Subcutaneous abdominal adipose tissue (tissue), 5 donors: ENCODE data around the gene TNRC6C.

Experiments used
- H3K27ac ChIP-seq: one replicate; pipeline ENCODE4 v1.7.0; 2013; ENCODE audit warnings: low read depth, mild to moderate bottlenecking, inconsistent platforms, low read length, moderate library complexity
- H3K27me3 ChIP-seq, 5 donors: one replicate each; pipeline ENCODE4 v1.7.0; 2013; ENCODE audit warnings: low read length in 5 of 5, inconsistent platforms in 1 of 5; ENCODE audit not compliant: control insufficient read depth in 5 of 5, insufficient read depth in 4 of 5
- H3K36me3 ChIP-seq, 5 donors: one replicate each; pipeline ENCODE4 v1.7.0; 2013; ENCODE audit warnings: low read length in 5 of 5; ENCODE audit not compliant: control insufficient read depth in 5 of 5, insufficient read depth in 5 of 5
- H3K4me1 ChIP-seq, 5 donors: one replicate each; pipeline ENCODE4 v1.7.0; 2013; ENCODE audit warnings: low read length in 5 of 5, mild to moderate bottlenecking in 3 of 5, moderate library complexity in 1 of 5; ENCODE audit not compliant: control insufficient read depth in 5 of 5, insufficient read depth in 5 of 5
- H3K4me3 ChIP-seq, 5 donors: one replicate each; pipeline ENCODE4 v1.7.0; 2013; ENCODE audit warnings: low read length in 5 of 5, low read depth in 1 of 5
- H3K9ac ChIP-seq, 5 donors: one replicate each; pipeline ENCODE4 v1.7.0; 2013; ENCODE audit warnings: low read length in 5 of 5, mild to moderate bottlenecking in 4 of 5, moderate library complexity in 3 of 5
- H3K9me3 ChIP-seq, 5 donors: one replicate each; pipeline ENCODE4 v1.7.0; 2013; ENCODE audit warnings: low read length in 5 of 5; ENCODE audit not compliant: control insufficient read depth in 5 of 5
- donor health status: healthy.
- donor health status: healthy.
- donor health status: healthy.
- donor health status: healthy.
- donor health status: healthy.

The TNRC6C gene

DNA sequence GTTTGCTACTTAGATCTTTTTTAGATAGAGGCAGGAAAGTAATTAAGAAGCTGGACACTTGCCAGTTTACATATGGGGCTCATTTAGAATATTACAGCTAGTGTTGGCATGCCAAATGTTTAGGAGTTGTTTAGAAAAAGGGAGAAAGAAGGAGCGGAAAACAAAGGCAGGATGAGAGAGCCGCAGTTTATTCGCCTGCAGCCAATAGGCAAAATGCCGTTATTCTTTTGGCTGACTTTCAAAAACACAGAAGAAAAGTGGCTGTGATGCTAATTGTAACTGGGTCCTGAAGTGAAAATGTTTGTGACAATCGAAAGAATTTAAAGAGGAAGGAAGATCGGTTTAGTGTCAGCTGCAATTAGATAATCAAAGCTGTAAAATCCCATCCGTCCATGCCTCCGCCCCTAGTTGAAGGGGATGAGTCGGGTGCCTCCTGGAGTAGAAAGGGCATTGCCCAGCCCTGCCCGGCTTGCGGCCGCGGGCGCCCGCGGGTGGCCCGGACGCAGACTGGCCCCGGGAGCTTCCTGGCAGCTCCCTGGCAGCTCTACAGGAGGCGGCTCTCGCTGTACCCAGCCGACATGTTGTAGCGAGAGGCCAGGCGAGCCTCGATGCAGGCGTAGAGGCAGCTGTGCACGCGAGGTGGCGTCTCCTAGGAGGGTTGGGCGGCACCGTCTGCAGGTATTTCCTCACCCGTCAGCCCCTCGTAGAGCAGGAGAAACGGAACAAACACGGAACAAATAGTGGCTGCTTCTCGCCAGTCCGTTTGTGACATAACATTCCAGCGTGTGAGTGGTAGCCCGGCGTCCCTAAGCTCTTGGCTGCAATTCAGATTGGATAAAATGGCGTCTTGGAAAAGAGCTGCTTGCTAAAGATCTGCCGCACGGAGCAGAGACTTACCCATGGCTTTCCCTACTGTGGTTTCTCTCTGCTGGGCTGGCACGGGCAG lies 82.2 kb downstream of the TNRC6C start:
- Histone ChIP-seq H3K9me3 (no peaks in the 10 kb centered on the region), H3K36me3 (peaks cover 0 to 7% (median 0%) of the 10 kb centered on the region in 5 donors), H3K4me3 (peak overlapping the region; percentile 76 to 96 (median 92)), H3K4me1 (peaks cover 2 to 29% (median 19%) of the 10 kb centered on the region in 5 donors), H3K27ac (peak overlapping the region; percentile 89), H3K27me3 (no peaks in the 10 kb centered on the region), H3K9ac (peak overlapping the region; percentile 57 to 90 (median 79))

DNA sequence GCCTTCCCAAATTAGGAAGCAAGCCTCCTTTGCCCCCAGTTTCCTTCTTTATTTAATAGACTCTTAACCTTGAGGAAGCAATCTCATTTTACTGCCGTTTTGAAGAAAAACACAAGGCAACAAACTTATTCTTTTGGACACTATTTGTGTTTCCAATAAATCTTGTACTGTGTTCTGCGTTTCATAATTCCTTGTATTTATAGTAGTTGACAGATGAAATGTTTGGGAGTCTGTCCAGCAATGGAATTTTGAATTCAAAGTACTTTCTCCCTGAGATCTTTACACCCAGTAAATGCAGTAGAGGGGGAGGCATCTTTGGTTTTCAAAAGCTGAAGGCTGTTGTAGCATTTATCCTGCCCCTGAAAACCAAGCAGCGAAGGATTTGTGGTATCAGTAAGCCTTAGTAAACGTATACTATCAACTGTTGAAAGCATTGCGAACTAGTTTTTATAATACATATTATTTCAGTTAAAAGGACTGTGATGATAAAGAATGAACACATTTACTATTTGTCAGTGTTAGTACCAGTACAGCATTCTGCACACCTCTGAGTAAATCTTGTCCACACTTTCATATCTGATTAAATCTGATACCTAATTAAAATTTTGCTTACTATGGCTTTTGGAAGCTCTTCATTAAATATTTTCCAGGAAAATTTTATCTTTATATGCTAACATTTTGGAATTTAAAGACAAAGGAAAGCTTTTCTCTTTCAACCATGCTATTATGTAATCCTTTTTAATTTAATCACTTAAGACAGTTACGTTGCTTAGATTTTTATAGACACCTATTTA lies 83.1 kb downstream of the TNRC6C start:
- Histone ChIP-seq H3K27me3 (no peaks in the 10 kb centered on the region), H3K27ac (peak overlapping the region; percentile 89), H3K9me3 (no peaks in the 10 kb centered on the region), H3K4me1 (peaks cover 2 to 29% (median 19%) of the 10 kb centered on the region in 5 donors), H3K9ac (peak overlapping the region; percentile 57 to 90 (median 79)), H3K36me3 (peaks cover 0 to 7% (median 0%) of the 10 kb centered on the region in 5 donors), H3K4me3 (peak overlapping the region; percentile 76 to 96 (median 92))

DNA sequence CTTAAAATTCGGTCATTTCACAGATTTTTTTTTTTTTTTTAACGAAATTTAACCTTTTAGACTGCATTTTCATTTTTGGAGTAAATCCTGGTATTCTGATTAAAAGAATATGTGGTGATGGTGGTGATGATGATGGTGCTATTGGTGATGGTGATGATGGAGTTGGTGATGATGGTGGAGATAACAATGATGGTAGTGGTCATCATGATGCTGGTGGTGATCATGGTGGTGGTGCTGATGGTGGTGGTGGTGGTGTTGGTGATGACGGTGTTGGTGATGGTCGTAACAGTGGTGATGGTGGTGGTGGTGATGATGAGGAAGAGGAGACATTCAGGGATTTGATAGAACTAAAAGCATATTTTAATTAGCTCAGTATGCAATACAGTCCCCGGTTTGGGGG lies 84.0 kb downstream of the TNRC6C start:
- Histone ChIP-seq H3K4me3 (no peak overlapping the region), H3K27me3 (no peaks in the 10 kb centered on the region), H3K9ac (peak overlapping the region in 1 of 5 donors; percentile 80), H3K4me1 (peaks cover 2 to 29% (median 19%) of the 10 kb centered on the region in 5 donors), H3K9me3 (no peaks in the 10 kb centered on the region), H3K36me3 (no peaks in the 10 kb centered on the region), H3K27ac (peak overlapping the region; percentile 89)

DNA sequence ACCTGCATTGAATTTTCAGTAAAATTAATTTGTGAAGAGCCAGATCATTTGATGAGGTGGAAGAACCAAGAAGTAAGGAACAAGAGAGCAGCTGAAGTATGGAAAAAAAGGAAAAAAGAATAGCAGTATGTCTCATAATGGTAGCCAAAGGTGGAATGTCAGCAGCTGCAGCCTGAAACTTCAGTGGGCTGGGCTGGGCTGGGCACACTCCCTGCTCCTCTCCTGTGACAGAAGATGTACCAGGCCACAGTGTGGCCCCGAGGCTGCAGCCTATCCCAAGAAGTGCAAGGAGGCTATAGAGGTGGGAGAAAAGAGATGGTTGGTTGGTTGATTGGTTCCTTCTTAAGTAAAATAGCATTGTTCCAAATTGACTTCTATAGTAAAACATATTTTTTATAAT lies 84.5 kb downstream of the TNRC6C start:
- Histone ChIP-seq H3K36me3 (no peaks in the 10 kb centered on the region), H3K9me3 (no peaks in the 10 kb centered on the region), H3K4me1 (peaks cover 2 to 29% (median 19%) of the 10 kb centered on the region in 5 donors), H3K27ac (no peak overlapping the region), H3K4me3 (no peak overlapping the region), H3K9ac (no peak overlapping the region), H3K27me3 (no peaks in the 10 kb centered on the region)

DNA sequence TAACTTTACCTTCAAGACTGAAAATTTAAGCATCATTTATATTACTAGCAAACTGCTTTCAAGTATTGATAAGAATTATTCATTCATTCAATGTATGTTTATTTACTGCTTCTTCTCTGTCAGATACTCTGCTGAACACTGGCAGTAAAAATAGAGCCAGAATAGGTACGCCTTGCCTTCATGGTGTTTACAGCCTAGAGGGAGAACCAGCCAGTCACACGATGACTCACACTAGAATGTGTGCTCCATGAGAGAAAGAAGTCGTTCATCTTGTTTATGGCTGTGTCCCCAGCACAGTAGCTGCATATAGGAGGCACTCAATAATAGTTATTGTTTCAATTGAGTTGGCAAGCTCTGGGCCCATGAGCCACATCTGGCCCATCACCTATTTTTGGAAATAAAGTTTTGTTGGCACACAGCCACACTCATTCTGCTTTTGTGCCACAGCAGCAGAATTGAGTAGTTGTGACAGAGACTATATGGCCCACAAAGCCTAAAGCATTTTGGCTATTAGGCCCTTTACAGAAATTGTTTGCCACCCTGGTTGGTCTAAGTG lies 85.9 kb downstream of the TNRC6C start:
- Histone ChIP-seq H3K4me3 (no peak overlapping the region), H3K36me3 (peaks cover 4 to 7% (median 7%) of the 10 kb centered on the region in 5 donors), H3K9ac (no peak overlapping the region), H3K9me3 (no peaks in the 10 kb centered on the region), H3K27me3 (no peaks in the 10 kb centered on the region), H3K4me1 (peaks cover 5 to 34% (median 23%) of the 10 kb centered on the region in 5 donors), H3K27ac (no peak overlapping the region)

DNA sequence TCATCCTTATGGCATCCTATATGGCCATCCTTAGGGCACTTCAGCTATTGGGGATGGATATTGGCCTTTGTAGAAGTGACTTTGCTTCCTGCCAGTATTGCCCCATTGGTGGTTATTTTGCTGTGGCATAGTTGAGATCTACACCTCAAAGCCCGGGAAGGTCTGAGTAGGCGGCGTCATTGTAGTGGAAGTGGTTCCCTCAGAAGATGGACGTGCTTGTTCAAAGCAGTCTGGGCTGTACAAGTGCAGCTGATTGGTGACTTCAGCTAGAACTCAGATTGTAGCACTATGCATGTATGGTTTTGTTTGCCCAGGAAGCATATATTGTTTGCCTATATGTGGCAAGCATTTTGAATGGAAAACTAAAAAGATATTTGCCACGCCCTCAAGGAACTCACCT lies 86.8 kb downstream of the TNRC6C start:
- no peak overlapping the region for H3K4me3 ChIP-seq
- no peaks in the 10 kb centered on the region for H3K27me3 ChIP-seq
- H3K9ac ChIP-seq, result no peak overlapping the region
- H3K27ac ChIP-seq, result no peak overlapping the region
- peaks cover 4 to 17% (median 16%) of the 10 kb centered on the region in 5 donors for H3K36me3 ChIP-seq
- no peaks in the 10 kb centered on the region for H3K9me3 ChIP-seq
- H3K4me1 ChIP-seq, result peaks cover 9 to 34% (median 24%) of the 10 kb centered on the region in 5 donors

DNA sequence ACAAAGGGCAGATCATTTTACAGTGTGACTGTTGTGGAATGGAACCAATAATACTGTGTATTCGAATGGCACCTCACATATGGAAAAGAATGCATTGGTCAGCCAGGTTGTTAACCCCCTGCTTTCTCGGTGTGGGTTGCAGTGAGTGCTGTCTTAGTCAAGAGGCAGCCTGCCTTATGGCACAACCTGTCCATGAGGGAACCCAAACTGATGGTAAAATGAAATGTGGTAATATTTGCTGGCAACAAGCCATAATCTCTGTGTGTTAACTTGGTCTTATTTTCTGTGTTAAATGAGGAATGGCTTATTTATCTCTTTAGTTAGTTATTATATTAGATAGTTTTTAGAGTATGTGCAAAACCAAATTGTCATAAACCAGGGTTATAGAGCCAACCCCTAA lies 88.4 kb downstream of the TNRC6C start:
- no peaks in the 10 kb centered on the region for H3K27me3 ChIP-seq
- H3K27ac ChIP-seq, result no peak overlapping the region
- peaks cover 4 to 29% (median 27%) of the 10 kb centered on the region in 5 donors for H3K36me3 ChIP-seq
- H3K9ac ChIP-seq, result no peak overlapping the region
- H3K4me3 ChIP-seq, result no peak overlapping the region
- no peaks in the 10 kb centered on the region for H3K9me3 ChIP-seq
- H3K4me1 ChIP-seq, result peaks cover 7 to 18% (median 16%) of the 10 kb centered on the region in 5 donors

DNA sequence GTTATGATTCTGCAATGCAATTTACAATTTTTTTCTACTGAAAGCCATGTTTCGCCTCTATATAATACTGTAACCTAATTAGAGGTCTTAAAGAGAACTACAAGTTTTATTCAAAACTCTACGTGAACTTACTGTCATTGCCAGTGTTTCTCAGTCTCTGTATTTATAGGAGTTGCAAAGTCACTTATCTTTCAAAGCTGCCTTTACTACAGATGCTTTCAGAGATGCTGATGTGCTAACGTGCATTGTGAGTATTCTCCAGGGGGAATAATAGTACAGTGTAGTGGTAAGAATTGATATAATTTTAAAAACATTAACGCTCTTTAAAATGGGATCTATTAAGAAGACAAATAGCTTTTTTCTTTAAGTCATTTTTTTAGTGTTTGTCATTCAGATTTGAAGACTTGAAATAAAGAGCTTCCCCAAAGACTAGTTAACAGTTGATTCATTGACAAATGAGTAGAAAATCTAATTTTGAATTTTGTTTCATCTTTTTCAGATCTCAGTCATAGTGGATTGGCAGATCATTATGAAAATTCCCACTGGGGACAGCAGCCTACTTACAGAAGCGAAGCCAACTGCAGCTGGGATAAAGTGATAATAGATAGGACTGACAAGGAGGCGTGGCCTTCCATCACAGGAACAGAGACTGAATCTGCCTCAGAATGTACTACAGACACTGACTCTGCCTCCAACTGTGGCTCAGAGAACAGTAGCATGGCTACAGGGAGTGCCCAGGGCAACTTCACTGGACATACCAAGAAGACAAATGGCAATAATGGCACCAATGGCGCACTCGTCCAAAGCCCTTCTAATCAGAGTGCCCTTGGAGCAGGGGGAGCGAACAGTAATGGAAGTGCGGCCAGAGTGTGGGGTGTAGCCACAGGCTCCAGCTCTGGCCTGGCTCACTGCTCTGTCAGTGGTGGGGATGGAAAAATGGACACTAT lies 90.1 kb downstream of the TNRC6C start:
- Histone ChIP-seq H3K9me3 (no peaks in the 10 kb centered on the region), H3K9ac (no peak overlapping the region), H3K4me1 (peaks cover 7 to 17% (median 16%) of the 10 kb centered on the region in 5 donors), H3K27me3 (no peaks in the 10 kb centered on the region), H3K4me3 (no peak overlapping the region), H3K27ac (no peak overlapping the region), H3K36me3 (peaks cover 4 to 38% (median 33%) of the 10 kb centered on the region in 5 donors)

DNA sequence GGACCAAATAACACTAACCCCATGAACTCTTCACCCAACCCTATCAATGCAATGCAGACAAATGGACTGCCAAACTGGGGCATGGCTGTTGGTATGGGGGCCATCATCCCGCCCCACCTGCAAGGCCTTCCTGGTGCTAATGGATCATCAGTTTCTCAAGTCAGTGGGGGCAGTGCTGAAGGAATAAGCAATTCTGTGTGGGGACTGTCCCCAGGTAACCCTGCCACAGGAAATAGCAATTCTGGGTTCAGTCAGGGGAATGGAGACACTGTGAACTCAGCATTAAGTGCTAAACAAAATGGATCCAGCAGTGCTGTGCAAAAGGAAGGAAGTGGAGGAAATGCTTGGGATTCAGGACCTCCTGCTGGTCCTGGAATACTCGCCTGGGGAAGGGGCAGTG lies 91.1 kb downstream of the TNRC6C start:
- Histone ChIP-seq H3K4me3 (no peak overlapping the region), H3K9ac (no peak overlapping the region), H3K27me3 (no peaks in the 10 kb centered on the region), H3K36me3 (peaks cover 9 to 48% (median 38%) of the 10 kb centered on the region in 5 donors), H3K9me3 (no peaks in the 10 kb centered on the region), H3K27ac (no peak overlapping the region), H3K4me1 (peaks cover 7 to 14% (median 12%) of the 10 kb centered on the region in 5 donors)
